Activated T-helper 1 cell treated with anti-CD3 and anti-CD28 coated beads, Interleukin-12 subunit alpha, Interleukin-12 subunit beta, Interleukin-2, Interleukin-4 antibody, amounts not matched to agents 30 ng/mL and 10 ng/mL and 1 ng/mL, durations not matched to agents 14 hours and 24 hours and 36 hours (primary cell): ENCODE results near the gene TNS1. TPM values are rescaled to one million over a fixed set of nuclear protein-coding genes. Genes with fewer than 3 reads are reported as not detected.

Experiments used
- DNase-seq: peaks from one replicate; pipeline ENCODE4 v3.0.0; 2021; ENCODE audit warnings: low spot score
- H3K27ac Mint-ChIP-seq: one replicate; pipeline ENCODE4 v1.8.0; 2021; ENCODE audit warnings: mild to moderate bottlenecking, mixed read lengths
- H3K27me3 Mint-ChIP-seq: one replicate; pipeline ENCODE4 v1.8.0; 2022; ENCODE audit warnings: mild to moderate bottlenecking, moderate library complexity, mixed read lengths; ENCODE audit not compliant: insufficient read depth
- H3K36me3 Mint-ChIP-seq: one replicate; pipeline ENCODE4 v1.8.0; 2021; ENCODE audit warnings: low read depth, mixed read lengths
- H3K4me1 Mint-ChIP-seq: one replicate; pipeline ENCODE4 v1.8.0; 2021; ENCODE audit warnings: low read depth, mixed read lengths
- H3K4me3 Mint-ChIP-seq: one replicate; pipeline ENCODE4 v1.8.0; 2021; ENCODE audit warnings: mild to moderate bottlenecking, moderate library complexity, mixed read lengths
- H3K9me3 Mint-ChIP-seq: one replicate; pipeline ENCODE4 v1.8.0; 2021; ENCODE audit warnings: mixed read lengths
- intact Hi-C: fragments of 100-400 bp; cut with micrococcal nuclease; formaldehyde crosslinking; loops from one replicate; pipeline ENCODE4 v1.15.1; 2024
- total RNA-seq: library from RNA; stranded (reverse); gene quantifications from 2 replicates; pipeline ENCODE4 v1.2.3, GENCODE V29; 2022

The TNS1 gene
- total RNA-seq, 1 donor from 2014 or later, result 0.41 TPM

GRCh38 chr2:217909156-217909820, 93.5 kb downstream of the TNS1 start:
- intact Hi-C loops, result no loop called here
- no peak for DNase-seq
- no peaks in the 10 kb centered on the region for H3K9me3 Mint-ChIP-seq
- peaks cover 20% of the 10 kb centered on the region for H3K27me3 Mint-ChIP-seq
- no peaks in the 10 kb centered on the region for H3K36me3 Mint-ChIP-seq
- no peak overlapping the region for H3K4me3 Mint-ChIP-seq
- no peak overlapping the region for H3K27ac Mint-ChIP-seq
- no peaks in the 10 kb centered on the region for H3K4me1 Mint-ChIP-seq

- DNase-seq, result no peak
- Mint-ChIP-seq H3K9me3 (no peaks in the 10 kb centered on the region), H3K27ac (no peak overlapping the region), H3K27me3 (peaks cover 20% of the 10 kb centered on the region), H3K4me3 (no peak overlapping the region), H3K4me1 (no peaks in the 10 kb centered on the region), H3K36me3 (no peaks in the 10 kb centered on the region)
- intact Hi-C loops, result no loop called here
These were observed 94.3 kb downstream of the TNS1 start for GRCh38 chr2:217908544-217908943.

GRCh38 chr2:217907266-217907665, 95.5 kb downstream of the TNS1 start:
- no peaks in the 10 kb centered on the region for H3K4me1 Mint-ChIP-seq
- H3K27ac Mint-ChIP-seq, result no peak overlapping the region
- no peaks in the 10 kb centered on the region for H3K36me3 Mint-ChIP-seq
- H3K9me3 Mint-ChIP-seq, result no peaks in the 10 kb centered on the region
- intact Hi-C loops, result no loop called here
- no peak overlapping the region for H3K4me3 Mint-ChIP-seq
- DNase-seq, result no peak
- peaks cover 20% of the 10 kb centered on the region for H3K27me3 Mint-ChIP-seq

GRCh38 chr2:217906798-217907197, 96.0 kb downstream of the TNS1 start:
- intact Hi-C loops, result no loop called here
- H3K9me3 Mint-ChIP-seq, result no peaks in the 10 kb centered on the region
- no peaks in the 10 kb centered on the region for H3K4me1 Mint-ChIP-seq
- no peak for DNase-seq
- no peak overlapping the region for H3K27ac Mint-ChIP-seq
- H3K27me3 Mint-ChIP-seq, result peaks cover 20% of the 10 kb centered on the region
- H3K36me3 Mint-ChIP-seq, result no peaks in the 10 kb centered on the region
- no peak overlapping the region for H3K4me3 Mint-ChIP-seq

GRCh38 chr2:217905896-217906295, 96.9 kb downstream of the TNS1 start:
- H3K36me3 Mint-ChIP-seq, result no peaks in the 10 kb centered on the region
- H3K27ac Mint-ChIP-seq, result no peak overlapping the region
- peaks cover 20% of the 10 kb centered on the region for H3K27me3 Mint-ChIP-seq
- H3K4me3 Mint-ChIP-seq, result no peak overlapping the region
- no peak for DNase-seq
- intact Hi-C loops, result no loop called here
- H3K9me3 Mint-ChIP-seq, result no peaks in the 10 kb centered on the region
- H3K4me1 Mint-ChIP-seq, result no peaks in the 10 kb centered on the region

GRCh38 chr2:217905395-217905794, 97.4 kb downstream of the TNS1 start:
- H3K36me3 Mint-ChIP-seq, result no peaks in the 10 kb centered on the region
- intact Hi-C loops, result no loop called here
- DNase-seq, result no peak
- peaks cover 22% of the 10 kb centered on the region for H3K27me3 Mint-ChIP-seq
- H3K4me1 Mint-ChIP-seq, result no peaks in the 10 kb centered on the region
- H3K4me3 Mint-ChIP-seq, result no peak overlapping the region
- H3K27ac Mint-ChIP-seq, result no peak overlapping the region
- H3K9me3 Mint-ChIP-seq, result no peaks in the 10 kb centered on the region

GRCh38 chr2:217904614-217904965, 98.2 kb downstream of the TNS1 start:
- H3K4me1 Mint-ChIP-seq, result no peaks in the 10 kb centered on the region
- H3K27me3 Mint-ChIP-seq, result peaks cover 22% of the 10 kb centered on the region
- H3K9me3 Mint-ChIP-seq, result no peaks in the 10 kb centered on the region
- H3K36me3 Mint-ChIP-seq, result no peaks in the 10 kb centered on the region
- DNase-seq, result no peak
- no peak overlapping the region for H3K4me3 Mint-ChIP-seq
- no peak overlapping the region for H3K27ac Mint-ChIP-seq
- intact Hi-C loops, result no loop called here

GRCh38 chr2:217903859-217904613, 98.8 kb downstream of the TNS1 start:
- Mint-ChIP-seq H3K4me3 (no peak overlapping the region), H3K27ac (no peak overlapping the region), H3K27me3 (peaks cover 22% of the 10 kb centered on the region), H3K4me1 (no peaks in the 10 kb centered on the region), H3K9me3 (no peaks in the 10 kb centered on the region), H3K36me3 (no peaks in the 10 kb centered on the region)
- intact Hi-C loops, result no loop called here
- DNase-seq, result no peak

GRCh38 chr2:217903142-217903858, 99.5 kb downstream of the TNS1 start:
- H3K36me3 Mint-ChIP-seq, result no peaks in the 10 kb centered on the region
- no peak overlapping the region for H3K4me3 Mint-ChIP-seq
- DNase-seq, result no peak
- H3K9me3 Mint-ChIP-seq, result no peaks in the 10 kb centered on the region
- H3K27me3 Mint-ChIP-seq, result peaks cover 22% of the 10 kb centered on the region
- intact Hi-C loops, result no loop called here
- no peaks in the 10 kb centered on the region for H3K4me1 Mint-ChIP-seq
- no peak overlapping the region for H3K27ac Mint-ChIP-seq

GRCh38 chr2:217902379-217903141, 100.2 kb downstream of the TNS1 start:
- no peaks in the 10 kb centered on the region for H3K4me1 Mint-ChIP-seq
- H3K36me3 Mint-ChIP-seq, result no peaks in the 10 kb centered on the region
- peaks cover 19% of the 10 kb centered on the region for H3K27me3 Mint-ChIP-seq
- DNase-seq, result no peak
- intact Hi-C loops, result no loop called here
- no peaks in the 10 kb centered on the region for H3K9me3 Mint-ChIP-seq
- no peak overlapping the region for H3K4me3 Mint-ChIP-seq
- no peak overlapping the region for H3K27ac Mint-ChIP-seq

- Mint-ChIP-seq H3K36me3 (no peaks in the 10 kb centered on the region), H3K27ac (no peak overlapping the region), H3K9me3 (no peaks in the 10 kb centered on the region), H3K4me1 (no peaks in the 10 kb centered on the region), H3K27me3 (peaks cover 18% of the 10 kb centered on the region), H3K4me3 (no peak overlapping the region)
- intact Hi-C loops, result no loop called here
- no peak for DNase-seq
These were observed 100.9 kb downstream of the TNS1 start for GRCh38 chr2:217901835-217902378.

GRCh38 chr2:217901400-217901799, 101.4 kb downstream of the TNS1 start:
- no peaks in the 10 kb centered on the region for H3K4me1 Mint-ChIP-seq
- intact Hi-C loops, result no loop called here
- H3K27ac Mint-ChIP-seq, result no peak overlapping the region
- no peak overlapping the region for H3K4me3 Mint-ChIP-seq
- H3K27me3 Mint-ChIP-seq, result peaks cover 15% of the 10 kb centered on the region
- H3K9me3 Mint-ChIP-seq, result no peaks in the 10 kb centered on the region
- H3K36me3 Mint-ChIP-seq, result no peaks in the 10 kb centered on the region
- DNase-seq, result no peak
